Osteoblast (primary cell): ENCODE measurements around the gene CDKN1C. TPM values are rescaled to one million over a fixed set of nuclear protein-coding genes. Genes with fewer than 3 reads are reported as not detected.
A peak's percentile ranks its signal among the peaks of the same experiment; 100 is the strongest.

Experiments
- DNase-seq: peaks from one replicate; pipeline ENCODE4 v3.0.0; 2011; ENCODE audit warnings: low spot score, mixed read lengths; ENCODE audit not compliant: insufficient read length; ENCODE audit errors: missing footprints
- H2AFZ ChIP-seq: 2 replicates; pipeline ENCODE4 v1.6.0; 2011; ENCODE audit warnings: mild to moderate bottlenecking, low read length
- H3K27ac ChIP-seq: 2 replicates; pipeline ENCODE4 v1.5.1; 2011; ENCODE audit warnings: mild to moderate bottlenecking, low read depth, low read length, moderate library complexity
- H3K27me3 ChIP-seq: 2 replicates; pipeline ENCODE4 v1.6.0; 2012; ENCODE audit warnings: mild to moderate bottlenecking, control low read depth, inconsistent platforms, low read length, moderate library complexity; ENCODE audit not compliant: insufficient read depth
- H3K36me3 ChIP-seq: 2 replicates; pipeline ENCODE4 v1.5.1; 2011; ENCODE audit warnings: mild to moderate bottlenecking, low read length, control low read depth, moderate library complexity; ENCODE audit not compliant: insufficient read depth
- H3K4me1 ChIP-seq: 2 replicates; pipeline ENCODE4 v1.5.1; 2011; ENCODE audit warnings: mild to moderate bottlenecking, low read length, control low read depth, moderate library complexity; ENCODE audit not compliant: insufficient read depth
- H3K4me2 ChIP-seq: 2 replicates; pipeline ENCODE4 v1.6.0; 2011; ENCODE audit warnings: mild to moderate bottlenecking, low read length; ENCODE audit not compliant: insufficient read depth
- H3K4me3 ChIP-seq: fragments of 200-600 bp; sonication (generic); 3 replicates; pipeline ENCODE4 v1.5.1; 2012; ENCODE audit warnings: mild to moderate bottlenecking, low read length, inconsistent platforms; ENCODE audit not compliant: insufficient read depth
- H3K79me2 ChIP-seq: 2 replicates; pipeline ENCODE4 v1.6.0; 2012; ENCODE audit warnings: mild to moderate bottlenecking, low read length, control low read depth, inconsistent platforms; ENCODE audit not compliant: insufficient read depth
- H3K9me3 ChIP-seq: 2 replicates; pipeline ENCODE4 v1.5.1; 2011; ENCODE audit warnings: low read depth, low read length, control low read depth
- H4K20me1 ChIP-seq: 2 replicates; pipeline ENCODE4 v1.6.0; 2012; ENCODE audit warnings: mild to moderate bottlenecking, low read length, control low read depth; ENCODE audit not compliant: insufficient read depth
- CTCF ChIP-seq: IDR thresholded peaks from 2 replicates; pipeline ENCODE4 v1.5.1; 2011; ENCODE audit warnings: mild to moderate bottlenecking, low read depth, low read length, moderate library complexity; ENCODE audit errors: extremely low read depth
- total RNA-seq: library from RNA; depleted of rRNA; stranded (reverse); fragments of >200 nt; gene quantifications from 2 replicates; pipeline ENCODE4 v1.2.3, GENCODE V29; 2012

Gene CDKN1C
- total RNA-seq, 1 donor = 10.9 TPM

GRCh38 chr11:2913019-2913431, 27.4 kb upstream of the CDKN1C start:
- H4K20me1 ChIP-seq = peaks cover 5% of the 10 kb centered on the region
- no peaks in the 10 kb centered on the region for H3K27me3 ChIP-seq
- DNase-seq = peak; percentile 99
- peak overlapping the region; percentile 37 for H3K27ac ChIP-seq
- H3K4me1 ChIP-seq = peaks cover 17% of the 10 kb centered on the region
- peak overlapping the region; percentile 45 for H3K4me2 ChIP-seq
- peak overlapping the region; percentile 10 for H2AFZ ChIP-seq
- H3K4me3 ChIP-seq = no peak overlapping the region
- TF ChIP-seq CTCF = no peak
- no peaks in the 10 kb centered on the region for H3K9me3 ChIP-seq
- no peaks in the 10 kb centered on the region for H3K79me2 ChIP-seq
- no peaks in the 10 kb centered on the region for H3K36me3 ChIP-seq

GRCh38 chr11:2912498-2912897, 26.9 kb upstream of the CDKN1C start:
- TF ChIP-seq CTCF = no peak
- Histone ChIP-seq H4K20me1 (peaks cover 5% of the 10 kb centered on the region), H2AFZ (no peak overlapping the region), H3K79me2 (no peaks in the 10 kb centered on the region), H3K4me3 (no peak overlapping the region), H3K9me3 (no peaks in the 10 kb centered on the region), H3K27ac (peak overlapping the region; percentile 37), H3K4me1 (peaks cover 17% of the 10 kb centered on the region), H3K36me3 (no peaks in the 10 kb centered on the region), H3K4me2 (peak overlapping the region; percentile 45), H3K27me3 (no peaks in the 10 kb centered on the region)
- DNase-seq = peak; percentile 100

GRCh38 chr11:2911785-2912391, 26.3 kb upstream of the CDKN1C start:
- Histone ChIP-seq H3K4me3 (no peak overlapping the region), H4K20me1 (peaks cover 5% of the 10 kb centered on the region), H3K27me3 (no peaks in the 10 kb centered on the region), H3K79me2 (no peaks in the 10 kb centered on the region), H3K4me2 (no peak overlapping the region), H3K9me3 (no peaks in the 10 kb centered on the region), H3K4me1 (peaks cover 17% of the 10 kb centered on the region), H3K27ac (no peak overlapping the region), H2AFZ (no peak overlapping the region), H3K36me3 (no peaks in the 10 kb centered on the region)
- no peak for TF ChIP-seq CTCF
- DNase-seq = no peak

GRCh38 chr11:2911088-2911784, 25.7 kb upstream of the CDKN1C start:
- Histone ChIP-seq H3K27ac (no peak overlapping the region), H4K20me1 (peaks cover 5% of the 10 kb centered on the region), H3K9me3 (no peaks in the 10 kb centered on the region)

More at GRCh38 chr11:2911088-2911784, 25.7 kb upstream of the CDKN1C start:
- Histone ChIP-seq H3K27me3 (no peaks in the 10 kb centered on the region), H2AFZ (no peak overlapping the region), H3K4me1 (peaks cover 17% of the 10 kb centered on the region), H3K79me2 (no peaks in the 10 kb centered on the region), H3K36me3 (no peaks in the 10 kb centered on the region), H3K4me3 (no peak overlapping the region), H3K4me2 (no peak overlapping the region)
- no peak for DNase-seq
- TF ChIP-seq CTCF = no peak
